Astrocyte (in vitro differentiated cells and primary cell): Measurements from ENCODE around the gene LCE1F.

Experiments used
- CTCF ChIP-seq: IDR thresholded peaks from 2 replicates; pipeline ENCODE4 v1.5.1; 2011; ENCODE audit warnings: low read depth, mild to moderate bottlenecking, inconsistent platforms, low read length, moderate library complexity; ENCODE audit not compliant: insufficient read depth
- EZH2 ChIP-seq: IDR thresholded peaks from 2 replicates; pipeline ENCODE4 v1.6.1; 2012; ENCODE audit warnings: mild to moderate bottlenecking, low read length, inconsistent platforms; ENCODE audit not compliant: insufficient read depth

DNA sequence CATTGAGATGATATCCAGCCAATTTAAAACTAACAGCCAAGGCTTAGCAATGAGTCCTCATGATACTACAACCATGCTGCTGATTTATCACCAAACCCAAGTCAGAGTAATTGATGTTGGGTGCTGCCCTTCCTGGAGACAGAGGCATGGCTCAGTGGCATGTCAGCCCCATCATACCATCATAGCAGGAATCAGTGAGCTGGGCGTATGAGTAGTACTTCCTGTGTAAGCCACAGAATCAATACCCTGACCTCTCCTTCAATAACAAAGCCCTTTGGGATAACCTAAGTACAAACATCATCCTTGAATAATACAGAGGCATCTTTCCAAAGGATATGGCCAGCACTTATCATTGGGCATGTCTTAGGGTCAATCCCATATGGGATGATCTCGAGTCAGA, 8.2 kb downstream of the LCE1F start:
- no peak for TF ChIP-seq CTCF
- no peak for TF ChIP-seq EZH2
